Measurements from ENCODE around the gene AZU1. TPM values are rescaled to one million over a fixed set of nuclear protein-coding genes. Genes with fewer than 3 reads are reported as not detected.

Gene AZU1
- total RNA-seq, 1 experiment from 2014 or later = not detected

DNA sequence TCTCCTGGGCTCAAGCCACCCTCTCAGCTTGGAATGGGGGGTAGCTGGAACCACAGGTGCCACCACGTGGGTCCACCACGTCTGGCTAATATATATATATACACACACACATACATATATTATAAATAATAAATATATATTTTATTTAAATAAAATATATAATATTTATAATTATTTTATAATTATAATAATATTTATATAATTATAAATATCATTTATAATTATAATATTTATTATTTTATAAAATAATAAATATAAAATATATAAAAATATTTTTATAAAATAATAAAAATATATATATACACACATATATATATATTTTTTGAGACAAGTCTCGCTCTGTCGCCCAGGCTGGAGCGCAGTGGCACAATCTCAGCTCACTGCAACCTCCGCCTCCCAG is 26.9 kb downstream of the AZU1 start:
- DNase-seq (ENCODE audit: low spot score) = no peak

GRCh38 chr19:855142-855541 is 27.5 kb downstream of the AZU1 start:
- no peak for DNase-seq (ENCODE audit: low spot score)

GRCh38 chr19:855566-856120 is 28.0 kb downstream of the AZU1 start:
- no peak for DNase-seq (ENCODE audit: low spot score)

DNA sequence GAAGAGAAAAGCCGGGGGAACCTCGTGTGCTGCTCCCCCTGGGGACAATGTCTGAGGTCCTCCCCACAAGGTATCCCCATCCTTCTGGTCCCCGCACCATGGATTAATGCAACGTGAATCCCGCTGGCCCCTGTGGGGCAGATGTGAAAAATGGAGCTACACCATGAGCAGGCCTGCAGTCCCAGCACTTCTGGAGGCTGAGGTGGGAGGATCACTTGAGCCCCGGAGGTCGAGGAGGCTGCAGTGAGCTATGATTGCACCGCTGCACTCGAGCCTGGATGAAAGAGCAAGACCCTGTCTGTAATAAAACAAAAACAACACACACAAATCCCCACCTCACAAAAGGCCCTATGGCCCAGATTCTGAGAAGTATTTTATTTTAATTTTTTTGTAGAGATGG is 30.6 kb downstream of the AZU1 start:
- no peak for DNase-seq (ENCODE audit: low spot score)

- no peak for DNase-seq (ENCODE audit: low spot score)
Measured at GRCh38 chr19:858868-859843, 31.5 kb downstream of the AZU1 start, which contains the start of gene CFD. Gene CFD (plus strand): TSS chr19:859664. CDS start chr19:859690, 26 bp downstream.

GRCh38 chr19:861141-861755 is 33.6 kb downstream of the AZU1 start:
- no peak for DNase-seq (ENCODE audit: low spot score)

GRCh38 chr19:861756-862580 is 34.3 kb downstream of the AZU1 start:
- no peak for DNase-seq (ENCODE audit: low spot score)

- DNase-seq (ENCODE audit: low spot score) = no peak
Measured at GRCh38 chr19:862581-863314, 35.1 kb downstream of the AZU1 start.

- no peak for DNase-seq (ENCODE audit: low spot score)
Measured at GRCh38 chr19:863315-863620, 35.6 kb downstream of the AZU1 start.

GRCh38 chr19:866769-867300 is 39.2 kb downstream of the AZU1 start:
- DNase-seq (ENCODE audit: low spot score) = no peak

DNA sequence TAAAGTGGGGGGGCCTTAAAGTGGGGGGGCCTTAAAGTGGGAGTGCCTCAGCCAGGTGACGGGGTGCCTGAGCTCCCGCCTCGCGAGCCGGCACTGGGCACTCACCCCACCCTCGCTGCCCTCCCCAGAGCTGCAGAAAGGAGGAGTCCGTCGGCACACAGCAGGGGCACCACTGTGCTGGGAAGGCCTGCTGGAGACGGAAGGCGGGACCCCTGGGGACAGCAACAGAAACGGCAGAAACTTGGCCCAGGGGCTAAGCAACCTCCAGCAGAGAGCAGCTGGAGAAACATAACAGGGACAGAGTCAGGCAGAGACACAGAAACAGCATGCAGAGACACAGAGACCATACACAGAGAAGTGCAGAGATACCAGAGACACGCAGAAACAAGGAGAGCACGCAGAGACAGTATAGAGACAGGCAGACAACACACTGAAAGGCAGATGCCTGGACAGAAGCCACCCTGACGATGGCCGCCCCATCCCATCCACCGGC is 39.7 kb downstream of the AZU1 start:
- no peak for DNase-seq (ENCODE audit: low spot score)

DNA sequence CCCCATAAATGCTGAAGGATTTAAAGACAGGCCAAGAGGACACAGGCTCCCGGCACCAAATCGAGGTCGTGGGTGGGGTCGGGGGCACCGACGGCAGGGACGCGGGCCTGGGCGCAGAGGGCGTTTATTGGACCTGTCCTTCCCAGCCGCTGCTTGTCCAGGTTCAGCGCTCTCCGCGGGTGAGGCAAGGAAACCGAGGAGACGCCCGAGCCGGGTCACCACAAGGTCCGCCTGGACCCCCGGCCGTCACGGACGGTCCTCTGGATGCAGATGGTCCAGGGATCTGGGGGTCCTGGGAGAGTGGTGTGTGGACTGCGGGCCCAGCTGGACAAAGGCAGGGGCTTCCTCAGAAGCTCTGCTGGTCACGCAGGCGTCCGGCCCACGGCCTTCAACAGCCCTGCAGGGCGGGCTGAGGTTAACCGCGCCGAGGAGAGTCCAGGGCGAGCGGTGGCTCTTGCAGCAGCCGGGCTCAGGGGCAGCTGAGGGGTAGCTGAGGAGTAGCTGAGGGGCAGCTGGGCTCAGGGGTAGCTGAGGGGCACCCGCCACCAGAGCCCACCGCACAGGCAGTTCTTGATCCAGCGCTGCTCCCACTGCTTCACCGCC is 40.3 kb downstream of the AZU1 start:
- no peak for DNase-seq (ENCODE audit: low spot score)

DNA sequence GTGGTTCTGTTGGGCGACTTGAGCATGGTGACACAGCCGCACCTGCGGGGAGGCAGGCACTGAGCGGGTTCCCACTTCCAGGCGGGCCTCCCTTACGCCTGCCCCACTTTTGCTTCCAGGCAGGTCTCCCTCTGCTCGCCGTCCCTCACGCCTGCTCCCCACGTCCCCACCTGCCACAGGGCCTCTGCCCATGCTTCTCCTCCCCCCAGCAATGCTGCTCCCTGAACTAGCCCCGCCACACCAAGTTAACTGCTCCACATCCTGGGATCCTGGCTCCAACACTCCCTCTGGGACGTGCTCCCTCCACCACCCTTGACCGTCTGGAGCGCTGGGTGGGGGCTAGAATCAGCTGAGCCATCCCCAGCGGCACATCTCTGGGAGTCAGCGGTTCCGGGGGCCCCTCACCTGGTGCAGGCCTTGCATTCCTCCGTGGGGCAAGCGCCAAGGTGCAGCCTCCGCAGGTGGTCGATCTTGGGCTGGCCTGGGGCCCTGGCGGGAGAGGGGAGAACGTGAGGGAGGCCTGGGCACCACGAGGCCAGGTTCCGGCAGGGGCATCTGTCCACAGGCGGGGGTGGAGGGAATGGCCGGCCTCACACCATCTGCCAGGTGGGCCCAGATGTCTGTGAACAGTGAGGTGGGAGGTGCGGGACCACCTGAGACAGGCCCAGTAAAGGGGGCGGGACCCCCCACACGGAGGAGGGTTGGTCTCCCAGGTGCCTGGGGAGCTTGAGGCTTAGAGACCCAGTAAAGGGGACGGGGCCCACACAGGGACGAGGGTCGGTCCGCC is 41.0 kb downstream of the AZU1 start:
- no peak for DNase-seq (ENCODE audit: low spot score)

- peak; percentile 91 for DNase-seq (ENCODE audit: low spot score)
Measured at GRCh38 chr19:869245-870177, 41.9 kb downstream of the AZU1 start.

- DNase-seq (ENCODE audit: low spot score) = no peak
Measured at GRCh38 chr19:870314-870713, 42.7 kb downstream of the AZU1 start.

DNA sequence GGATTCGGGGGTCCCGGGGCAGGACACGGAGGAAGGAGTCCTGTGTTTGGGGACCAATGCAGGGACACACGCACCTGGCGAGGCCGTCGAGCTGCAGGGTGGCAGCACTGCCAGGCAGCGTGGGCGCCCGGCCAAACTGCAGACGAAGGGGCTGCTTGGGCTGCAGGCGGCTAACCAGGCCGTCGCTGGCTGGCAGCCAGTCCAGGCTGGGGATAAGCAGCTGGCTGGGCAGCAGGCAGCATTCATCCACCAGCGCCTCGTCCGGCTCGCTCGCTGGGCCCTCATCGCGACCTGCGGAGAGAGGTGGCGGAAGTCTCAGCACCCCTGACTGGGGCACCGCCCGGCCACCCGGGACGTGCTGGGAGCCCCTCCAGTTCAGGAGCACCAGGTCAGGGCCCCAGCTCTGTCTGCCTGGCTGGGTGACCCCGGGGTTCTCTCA is 43.3 kb downstream of the AZU1 start:
- DNase-seq (ENCODE audit: low spot score) = peak; percentile 55

DNA sequence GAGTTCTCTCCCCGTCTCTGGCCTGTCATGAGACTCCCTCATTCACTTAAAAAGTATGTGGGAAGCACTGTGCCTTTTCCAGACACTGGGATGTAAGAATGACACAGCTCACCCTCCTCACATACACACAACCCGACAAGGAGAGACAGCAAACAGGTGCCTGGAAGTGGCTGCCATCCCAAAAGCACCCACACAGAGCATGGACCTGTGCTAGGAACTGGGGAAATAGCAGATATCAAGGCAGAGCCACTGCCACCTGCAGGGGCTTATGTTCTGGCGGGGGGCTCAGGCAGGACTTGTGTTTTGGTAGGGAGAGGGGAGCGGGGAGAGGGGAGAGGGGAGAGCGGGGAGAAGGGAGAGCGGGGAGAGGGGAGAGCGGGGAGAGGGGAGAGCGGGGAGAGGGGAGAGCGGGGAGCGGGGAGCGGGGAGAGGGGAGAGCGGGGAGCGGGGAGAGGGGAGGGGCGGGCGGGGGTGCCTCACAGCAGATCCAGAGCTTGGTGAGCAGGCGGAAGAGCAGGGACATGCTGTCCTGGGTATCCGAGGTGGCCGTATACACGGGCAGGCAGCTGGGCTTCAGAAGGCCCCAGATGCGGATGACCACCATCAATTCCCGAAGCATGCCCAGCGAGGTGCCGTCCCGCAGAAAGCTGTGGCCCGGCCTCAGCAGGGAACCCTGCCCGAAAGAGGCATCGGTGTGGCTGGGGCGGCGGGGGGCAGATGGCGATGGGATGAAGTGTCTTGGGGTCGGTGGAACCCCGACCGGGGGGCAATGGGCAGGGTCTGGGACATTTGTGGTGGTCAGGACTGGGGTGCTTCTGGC is 44.0 kb downstream of the AZU1 start:
- no peak for DNase-seq (ENCODE audit: low spot score)
